ENCODE results near the gene THRAP3.

The THRAP3 gene

GRCh38 chr1:36323636-36324352, 99.6 kb downstream of the THRAP3 start, which contains the start of gene EVA1B:
Gene EVA1B (minus strand): TSS chr1:36323645. CDS start chr1:36323037, 608 bp downstream.
- no peak for DNase-seq (ENCODE audit: low read depth in 2 of 2)

GRCh38 chr1:36324353-36324703, 100.1 kb downstream of the THRAP3 start:
- no peak for DNase-seq (ENCODE audit: low read depth in 2 of 2)

- DNase-seq (ENCODE audit: low read depth in 2 of 2), result no peak
Observed at GRCh38 chr1:36326499-36326898, 102.3 kb downstream of the THRAP3 start.

- no peak for DNase-seq (ENCODE audit: low read depth in 2 of 2)
Observed at GRCh38 chr1:36327421-36328087, 103.3 kb downstream of the THRAP3 start.

GRCh38 chr1:36328088-36328480, 103.8 kb downstream of the THRAP3 start:
- no peak for DNase-seq (ENCODE audit: low read depth in 2 of 2)

GRCh38 chr1:36328713-36329112, 104.5 kb downstream of the THRAP3 start:
- no peak for DNase-seq (ENCODE audit: low read depth in 2 of 2)

- no peak for DNase-seq (ENCODE audit: low read depth in 2 of 2)
Observed at GRCh38 chr1:36329817-36330216, 105.6 kb downstream of the THRAP3 start.

- no peak for DNase-seq (ENCODE audit: low read depth in 2 of 2)
Observed at GRCh38 chr1:36330940-36331339, 106.7 kb downstream of the THRAP3 start.

GRCh38 chr1:36337830-36338229, 113.6 kb downstream of the THRAP3 start:
- DNase-seq (ENCODE audit: low read depth in 2 of 2), result no peak

- DNase-seq (ENCODE audit: low read depth in 2 of 2), result no peak
Observed at GRCh38 chr1:36339215-36339614, 115.0 kb downstream of the THRAP3 start.

GRCh38 chr1:36339615-36340014, 115.4 kb downstream of the THRAP3 start:
- DNase-seq (ENCODE audit: low read depth in 2 of 2), result no peak

GRCh38 chr1:36341626-36342320, 117.5 kb downstream of the THRAP3 start:
- DNase-seq (ENCODE audit: low read depth in 2 of 2), result no peak

- DNase-seq (ENCODE audit: low read depth in 2 of 2), result peak; percentile 31 to 43
Observed at GRCh38 chr1:36342426-36343185, 118.4 kb downstream of the THRAP3 start.

GRCh38 chr1:36343651-36344394, 119.6 kb downstream of the THRAP3 start:
- DNase-seq (ENCODE audit: low read depth in 2 of 2), result no peak

GRCh38 chr1:36344395-36344680, 120.1 kb downstream of the THRAP3 start:
- DNase-seq (ENCODE audit: low read depth in 2 of 2), result no peak

GRCh38 chr1:36345353-36345752, 121.1 kb downstream of the THRAP3 start:
- DNase-seq (ENCODE audit: low read depth in 2 of 2), result no peak

GRCh38 chr1:36346741-36347370, 122.6 kb downstream of the THRAP3 start:
- no peak for DNase-seq (ENCODE audit: low read depth in 2 of 2)

- DNase-seq (ENCODE audit: low read depth in 2 of 2), result no peak
Observed at GRCh38 chr1:36349241-36349671, 125.0 kb downstream of the THRAP3 start.

- DNase-seq (ENCODE audit: low read depth in 2 of 2), result no peak
Observed at GRCh38 chr1:36349839-36350238, 125.6 kb downstream of the THRAP3 start.

GRCh38 chr1:36350659-36351226, 126.5 kb downstream of the THRAP3 start:
- peak; percentile 19 to 23 for DNase-seq (ENCODE audit: low read depth in 2 of 2)

All from stimulated activated CD4-positive, alpha-beta T cell treated with anti-CD3 and anti-CD28 coated beads, Interleukin-1b, Interleukin-23, amount 100 ng/mL, for 1 hour (primary cell).